ENCODE measurements around the gene ZNF701. TPM values are rescaled to one million over a fixed set of nuclear protein-coding genes. Genes with fewer than 3 reads are reported as not detected.

ZNF701 gene
- total RNA-seq, 1 donor from 2014 or later, result 15.7 TPM

- TF ChIP-seq POLR2AphosphoS5 (IDR thresholded peaks at IDR 0.05; ENCODE audit: insufficient read depth in 1 of 2, low read depth in 1 of 2) (no peak), CTCF (IDR thresholded peaks at IDR 0.05) (no peak), POLR2A (IDR thresholded peaks at IDR 0.05) (no peak)
- no peak overlapping the region for H3K4me3 ChIP-seq
- no peaks in the 10 kb centered on the region for H3K9me3 ChIP-seq
- no peak for DNase-seq (ENCODE audit: extremely low spot score in 2 of 2)
- no peaks in the 10 kb centered on the region for H3K27me3 ChIP-seq
- H3K4me1 ChIP-seq, result peaks cover 15% of the 10 kb centered on the region
- intact Hi-C loops (cut with DNase I), result no loop called here
- H3K27ac ChIP-seq, result no peak overlapping the region
- H3K36me3 ChIP-seq, result peaks cover 0 to 5% of the 10 kb centered on the region in 2 donors
These were observed 65.9 kb downstream of the ZNF701 start for GRCh38 chr19:52635786-52636570.

Small RNA genes within 50 kb of the gene (small RNA-seq; reads per million reads assigned to genes)
- gene RPL39P34, result not detected

Other genes with a start within 250 kb of the ZNF701 start
- gene ZNF610, start 234.0 kb upstream of the ZNF701 start, total RNA-seq, result 0.98 TPM
- 15.2 TPM for gene ZNF880, start 200.4 kb upstream of the ZNF701 start, total RNA-seq
- 11.0 TPM for gene ZNF528, start 172.4 kb upstream of the ZNF701 start, total RNA-seq
- not detected for gene ZNF534, start 141.1 kb upstream of the ZNF701 start, total RNA-seq
- 2.5 TPM for gene ZNF578, start 116.7 kb upstream of the ZNF701 start, total RNA-seq
- 14.7 TPM for gene ZNF808, start 42.6 kb upstream of the ZNF701 start, total RNA-seq
- 78.6 TPM for gene ZNF83, start 68.1 kb downstream of the ZNF701 start, total RNA-seq
- gene ZNF611, start 164.8 kb downstream of the ZNF701 start, total RNA-seq, result 6.1 TPM
- gene ZNF600, start 216.5 kb downstream of the ZNF701 start, total RNA-seq, result 13.0 TPM